ENCODE data around the gene KCNK5.

- TF ChIP-seq RAD21 (conservative IDR thresholded peaks at IDR 0.05 in 1 of 2, IDR thresholded peaks at IDR 0.05 in 1 of 2) (no peak), REST (IDR thresholded peaks at IDR 0.05) (no peak), POLR2A (IDR thresholded peaks at IDR 0.05; ENCODE audit: low read length) (no peak), CTCF (IDR thresholded peaks at IDR 0.05) (no peak), JUNB (IDR thresholded peaks at IDR 0.05) (no peak), USF2 (IDR thresholded peaks at IDR 0.05) (no peak), PHF8 (IDR thresholded peaks at IDR 0.05; ENCODE audit: borderline replicate concordance, low read depth) (no peak), MAZ (IDR thresholded peaks at IDR 0.05; ENCODE audit: borderline replicate concordance, low read depth, low read length) (no peak), HMGXB4 (CRISPR knock-in tag; IDR thresholded peaks at IDR 0.05; ENCODE audit: borderline replicate concordance) (no peak), FOXS1 (CRISPR knock-in tag; IDR thresholded peaks at IDR 0.05) (no peak), KDM1A (IDR thresholded peaks at IDR 0.05; ENCODE audit: low read depth) (no peak), PBX3 (IDR thresholded peaks at IDR 0.05) (no peak)
Measured at GRCh38 chr6:39266782-39267355, 37.6 kb upstream of the KCNK5 start.
